HepG2 (cell line): Measurements from ENCODE around the gene ZFAND6.

Source experiments
- ATAD3A ChIP-seq: sonication (generic); formaldehyde crosslinking; IDR thresholded peaks from 2 replicates; pipeline ENCODE4 v1.4.0; 2020; ENCODE audit warnings: missing genetic modification reagents
- CTCF ChIP-seq: sonication (generic); formaldehyde crosslinking; IDR thresholded peaks from 2 replicates; pipeline ENCODE4 v1.5.0; 2020; ENCODE audit warnings: mild to moderate bottlenecking, missing genetic modification reagents, moderate library complexity
- ERF ChIP-seq: IDR thresholded peaks from 2 replicates; pipeline ENCODE4 v1.6.1; 2018; ENCODE audit warnings: missing biosample characterization, missing genetic modification reagents
- FOXJ3 ChIP-seq: sonication (generic); formaldehyde crosslinking; IDR thresholded peaks from 2 replicates; pipeline ENCODE4 v1.4.0; 2020; ENCODE audit warnings: missing genetic modification reagents, mild to moderate bottlenecking, borderline replicate concordance
- HDAC1 ChIP-seq: sonication (generic); formaldehyde crosslinking; IDR thresholded peaks from 2 replicates; pipeline ENCODE4 v1.5.1; 2020; ENCODE audit warnings: mild to moderate bottlenecking, missing genetic modification reagents
- HDAC2 ChIP-seq: sonication (generic); formaldehyde crosslinking; IDR thresholded peaks from 2 replicates; pipeline ENCODE4 v1.4.0; 2020; ENCODE audit warnings: missing genetic modification reagents
- KAT7 ChIP-seq: IDR thresholded peaks from 2 replicates; pipeline ENCODE4 v1.6.1; 2018; ENCODE audit warnings: borderline replicate concordance, missing compliant biosample characterization
- SMARCC2 ChIP-seq: fragments of 450-650 bp; IDR thresholded peaks from 2 replicates; pipeline ENCODE4 v1.6.1; 2017; ENCODE audit warnings: antibody characterized with exemption, mild to moderate bottlenecking
- SNAPC5 ChIP-seq: sonication (generic); formaldehyde crosslinking; IDR thresholded peaks from 2 replicates; pipeline ENCODE4 v1.8.1; 2023; ENCODE audit warnings: mild to moderate bottlenecking, missing genetic modification reagents, borderline replicate concordance
- TAF1 ChIP-seq: sonication (generic); formaldehyde crosslinking; IDR thresholded peaks from 2 replicates; pipeline ENCODE4 v1.4.0; 2020; ENCODE audit warnings: missing genetic modification reagents
- TAF15 ChIP-seq: fragments of 200-400 bp; formaldehyde crosslinking; IDR thresholded peaks from one replicate; pipeline ENCODE4 v1.6.1; 2018; ENCODE audit warnings: mild to moderate bottlenecking, low read depth, low read length; ENCODE audit not compliant: poor library complexity, severe bottlenecking
- ZNF143 ChIP-seq: sonication (generic); formaldehyde crosslinking; IDR thresholded peaks from 2 replicates; pipeline ENCODE4 v1.4.0; 2020; ENCODE audit warnings: missing genetic modification reagents
- ZNF513 ChIP-seq: sonication (generic); formaldehyde crosslinking; conservative IDR thresholded peaks from 2 replicates; pipeline ENCODE4 v1.5.0; 2020; ENCODE audit warnings: missing genetic modification reagents
- ZNF563 ChIP-seq: sonication (generic); formaldehyde crosslinking; IDR thresholded peaks from 2 replicates; pipeline ENCODE4 v1.8.0; 2022; ENCODE audit warnings: mild to moderate bottlenecking, moderate library complexity, missing genetic modification reagents

GRCh38 chr15:80159811-80160569 lies 100.5 kb downstream of the ZFAND6 start:
- TF ChIP-seq KAT7 (CRISPR knock-in tag) = no peak
- TF ChIP-seq ZNF143 = no peak
- no peak for TF ChIP-seq HDAC1 (CRISPR knock-in tag)
- no peak for TF ChIP-seq ERF (CRISPR knock-in tag)
- no peak for TF ChIP-seq CTCF (CRISPR knock-in tag)
- no peak for TF ChIP-seq HDAC2 (CRISPR knock-in tag)
- TF ChIP-seq ZNF563 (CRISPR knock-in tag) = no peak
- TF ChIP-seq SMARCC2 = no peak
- TF ChIP-seq ATAD3A (CRISPR knock-in tag) = no peak
- TF ChIP-seq FOXJ3 (CRISPR knock-in tag) = no peak
- no peak for TF ChIP-seq TAF1 (CRISPR knock-in tag)
- no peak for TF ChIP-seq SNAPC5
- no peak for TF ChIP-seq TAF15
- no peak for TF ChIP-seq ZNF513 (CRISPR knock-in tag)
